ENCODE data around the gene TNKS1BP1. TPM values are rescaled to one million over a fixed set of nuclear protein-coding genes. Genes with fewer than 3 reads are reported as not detected.
A peak's percentile ranks its signal among the peaks of the same experiment; 100 is the strongest.

TNKS1BP1 gene
- total RNA-seq, 1 experiment from 2014 or later: 198 TPM

- Mint-ChIP-seq H3K36me3 (ENCODE audit: insufficient read depth, unreplicated experiment) (peaks cover 87% of the 10 kb centered on the region), H3K27ac (ENCODE audit: low read depth, unreplicated experiment) (peak overlapping the region; percentile 95), H3K9me3 (ENCODE audit: unreplicated experiment) (no peaks in the 10 kb centered on the region), H3K4me1 (ENCODE audit: insufficient read depth, unreplicated experiment) (peaks cover 51% of the 10 kb centered on the region), H3K27me3 (ENCODE audit: insufficient read depth, unreplicated experiment) (no peaks in the 10 kb centered on the region), H3K4me3 (ENCODE audit: unreplicated experiment) (peak overlapping the region; percentile 80)
- intact Hi-C loops (cut with micrococcal nuclease): no loop called here
- ChIA-PET CTCF (interaction anchor here (0.6 to 1.2 kb wide), 3 partner anchors 15 to 739 kb away, joined by 3 to 12 read pairs (median 3); no protein-coding TSS in a partner anchor), POLR2A (interaction anchor here (0.6 to 13.4 kb wide), 3 partner anchors 13 to 748 kb away, joined by 4 to 362 read pairs (median 283); partner anchors contain the start of gene TNKS1BP1)
- TF ChIP-seq, protein P1, sequence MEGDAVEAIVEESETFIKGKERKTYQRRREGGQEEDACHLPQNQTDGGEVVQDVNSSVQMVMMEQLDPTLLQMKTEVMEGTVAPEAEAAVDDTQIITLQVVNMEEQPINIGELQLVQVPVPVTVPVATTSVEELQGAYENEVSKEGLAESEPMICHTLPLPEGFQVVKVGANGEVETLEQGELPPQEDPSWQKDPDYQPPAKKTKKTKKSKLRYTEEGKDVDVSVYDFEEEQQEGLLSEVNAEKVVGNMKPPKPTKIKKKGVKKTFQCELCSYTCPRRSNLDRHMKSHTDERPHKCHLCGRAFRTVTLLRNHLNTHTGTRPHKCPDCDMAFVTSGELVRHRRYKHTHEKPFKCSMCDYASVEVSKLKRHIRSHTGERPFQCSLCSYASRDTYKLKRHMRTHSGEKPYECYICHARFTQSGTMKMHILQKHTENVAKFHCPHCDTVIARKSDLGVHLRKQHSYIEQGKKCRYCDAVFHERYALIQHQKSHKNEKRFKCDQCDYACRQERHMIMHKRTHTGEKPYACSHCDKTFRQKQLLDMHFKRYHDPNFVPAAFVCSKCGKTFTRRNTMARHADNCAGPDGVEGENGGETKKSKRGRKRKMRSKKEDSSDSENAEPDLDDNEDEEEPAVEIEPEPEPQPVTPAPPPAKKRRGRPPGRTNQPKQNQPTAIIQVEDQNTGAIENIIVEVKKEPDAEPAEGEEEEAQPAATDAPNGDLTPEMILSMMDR (IDR thresholded peaks at IDR 0.05; ENCODE audit: unreplicated experiment): no peak
- BruUV-seq (replicated peaks): TSS peak; percentile 32
- DNase-seq (ENCODE audit: unreplicated experiment): no peak
These were observed 15.4 kb downstream of the TNKS1BP1 start for GRCh38 chr11:57309106-57310059.

- CTCF ChIA-PET: interaction anchor here (0.6 to 1.7 kb wide), 6 partner anchors 13 to 738 kb away, joined by 3 to 12 read pairs (median 3); no protein-coding TSS in a partner anchor
- H3K4me3 Mint-ChIP-seq (ENCODE audit: unreplicated experiment): peak overlapping the region; percentile 80
These were observed 16.2 kb downstream of the TNKS1BP1 start for GRCh38 chr11:57308426-57309060.

GRCh38 chr11:57307666-57308270 is 17.0 kb downstream of the TNKS1BP1 start:
- ChIA-PET CTCF (interaction anchor here (0.6 to 1.7 kb wide), 6 partner anchors 8 to 223 kb away, joined by 3 to 7 read pairs (median 3); partner anchors contain the start of gene TIMM10), POLR2A (interaction anchor here (0.6 to 13.4 kb wide), 17 partner anchors 10 to 1566 kb away, joined by 3 to 362 read pairs (median 3); partner anchors contain the start of genes CTNND1, MED19, TMX2 and TNKS1BP1)
- Mint-ChIP-seq H3K27ac (ENCODE audit: low read depth, unreplicated experiment) (peak overlapping the region; percentile 95), H3K27me3 (ENCODE audit: insufficient read depth, unreplicated experiment) (no peaks in the 10 kb centered on the region), H3K4me1 (ENCODE audit: insufficient read depth, unreplicated experiment) (peaks cover 64% of the 10 kb centered on the region), H3K36me3 (ENCODE audit: insufficient read depth, unreplicated experiment) (peaks cover 99% of the 10 kb centered on the region), H3K4me3 (ENCODE audit: unreplicated experiment) (peak overlapping the region; percentile 80), H3K9me3 (ENCODE audit: unreplicated experiment) (no peaks in the 10 kb centered on the region)
- TF ChIP-seq, protein P1 (IDR thresholded peaks at IDR 0.05; ENCODE audit: unreplicated experiment): no peak
- intact Hi-C loops (cut with micrococcal nuclease): no loop called here
- DNase-seq (ENCODE audit: unreplicated experiment): peak; percentile 67
- BruUV-seq (replicated peaks): no TSS peak

More at GRCh38 chr11:57308426-57309060, 16.2 kb downstream of the TNKS1BP1 start:
- POLR2A ChIA-PET: interaction anchor here (0.6 to 13.4 kb wide), 9 partner anchors 14 to 1567 kb away, joined by 3 to 362 read pairs (median 4); partner anchors contain the start of genes CTNND1 and TNKS1BP1
- intact Hi-C loops (cut with micrococcal nuclease): no loop called here
- TF ChIP-seq, protein P1 (IDR thresholded peaks at IDR 0.05; ENCODE audit: unreplicated experiment): no peak
- Mint-ChIP-seq H3K27ac (ENCODE audit: low read depth, unreplicated experiment) (peak overlapping the region; percentile 95), H3K27me3 (ENCODE audit: insufficient read depth, unreplicated experiment) (no peaks in the 10 kb centered on the region), H3K36me3 (ENCODE audit: insufficient read depth, unreplicated experiment) (peaks cover 95% of the 10 kb centered on the region), H3K9me3 (ENCODE audit: unreplicated experiment) (no peaks in the 10 kb centered on the region), H3K4me1 (ENCODE audit: insufficient read depth, unreplicated experiment) (peaks cover 59% of the 10 kb centered on the region)
- no peak for DNase-seq (ENCODE audit: unreplicated experiment)
- no TSS peak for BruUV-seq (replicated peaks)

All from MCF 10A (cell line).